Measurements from ENCODE around the gene AUTS2. TPM values are rescaled to one million over a fixed set of nuclear protein-coding genes. Genes with fewer than 3 reads are reported as not detected.

Gene AUTS2
- polyA plus RNA-seq, 1 donor from 2014 or later = 97.3 TPM

- H3K27ac ChIP-seq (ENCODE audit: low read length) = no peak overlapping the region
- no peaks in the 10 kb centered on the region for H3F3A ChIP-seq (ENCODE audit: insufficient read depth, low read length, poor library complexity, severe bottlenecking)
- no peaks in the 10 kb centered on the region for H3K9me3 ChIP-seq (ENCODE audit: low read length)
- no peak overlapping the region for H2AFZ ChIP-seq (ENCODE audit: low read depth, low read length)
- H3K4me2 ChIP-seq (ENCODE audit: low read length) = no peak overlapping the region
- no peaks in the 10 kb centered on the region for H3K27me3 ChIP-seq (ENCODE audit: insufficient read depth, low read depth, low read length)
- TF ChIP-seq RAD21 (conservative IDR thresholded peaks at IDR 0.05) (no peak), SMC3 (conservative IDR thresholded peaks at IDR 0.05; ENCODE audit: poor library complexity) (no peak), REST (IDR thresholded peaks at IDR 0.05; ENCODE audit: borderline replicate concordance) (no peak), EZH2 (IDR thresholded peaks at IDR 0.05; ENCODE audit: borderline replicate concordance, insufficient read depth, low read length, poor library complexity, severe bottlenecking) (no peak), CTCF (IDR thresholded peaks at IDR 0.05; ENCODE audit: poor library complexity, severe bottlenecking) (no peak), MXI1 (conservative IDR thresholded peaks at IDR 0.05; ENCODE audit: poor library complexity, severe bottlenecking) (no peak), POLR2AphosphoS5 (IDR thresholded peaks at IDR 0.05) (no peak), EP300 (conservative IDR thresholded peaks at IDR 0.05; ENCODE audit: poor library complexity, severe bottlenecking) (no peak)
- no peaks in the 10 kb centered on the region for H3K36me3 ChIP-seq (ENCODE audit: insufficient read depth, low read length)
- H3K9ac ChIP-seq (ENCODE audit: low read length) = no peak overlapping the region
- peaks cover 6% of the 10 kb centered on the region for H4K20me1 ChIP-seq (ENCODE audit: insufficient read depth)
- peak overlapping the region; percentile 1 for H3K4me3 ChIP-seq (ENCODE audit: low read length)
- H3K9me2 ChIP-seq (ENCODE audit: insufficient read depth, low read length) = no peaks in the 10 kb centered on the region
- H3K79me2 ChIP-seq (replicated peaks; ENCODE audit: insufficient read depth, low read length) = peaks cover 68% of the 10 kb centered on the region
Observed at GRCh38 chr7:69756235-69756634, 158.0 kb downstream of the AUTS2 start.

- Histone ChIP-seq H3K27me3 (ENCODE audit: insufficient read depth, low read depth, low read length) (no peaks in the 10 kb centered on the region), H3K4me3 (ENCODE audit: low read length) (no peak overlapping the region), H3K36me3 (ENCODE audit: insufficient read depth, low read length) (no peaks in the 10 kb centered on the region), H3K27ac (ENCODE audit: low read length) (no peak overlapping the region), H3K9me3 (ENCODE audit: low read length) (no peaks in the 10 kb centered on the region), H4K20me1 (ENCODE audit: insufficient read depth) (no peaks in the 10 kb centered on the region), H3K79me2 (replicated peaks; ENCODE audit: insufficient read depth, low read length) (peaks cover 63% of the 10 kb centered on the region), H3K9ac (ENCODE audit: low read length) (no peak overlapping the region), H3K4me2 (ENCODE audit: low read length) (no peak overlapping the region), H3F3A (ENCODE audit: insufficient read depth, low read length, poor library complexity, severe bottlenecking) (no peaks in the 10 kb centered on the region), H2AFZ (ENCODE audit: low read depth, low read length) (no peak overlapping the region), H3K9me2 (ENCODE audit: insufficient read depth, low read length) (no peaks in the 10 kb centered on the region)
- no peak for TF ChIP-seq EP300 (conservative IDR thresholded peaks at IDR 0.05; ENCODE audit: poor library complexity, severe bottlenecking)
- no peak for TF ChIP-seq RAD21 (conservative IDR thresholded peaks at IDR 0.05)
- TF ChIP-seq EZH2 (IDR thresholded peaks at IDR 0.05; ENCODE audit: borderline replicate concordance, insufficient read depth, low read length, poor library complexity, severe bottlenecking) = no peak
- TF ChIP-seq POLR2AphosphoS5 (IDR thresholded peaks at IDR 0.05) = no peak
- TF ChIP-seq MXI1 (conservative IDR thresholded peaks at IDR 0.05; ENCODE audit: poor library complexity, severe bottlenecking) = no peak
- TF ChIP-seq REST (IDR thresholded peaks at IDR 0.05; ENCODE audit: borderline replicate concordance) = no peak
- no peak for TF ChIP-seq SMC3 (conservative IDR thresholded peaks at IDR 0.05; ENCODE audit: poor library complexity)
- no peak for TF ChIP-seq CTCF (IDR thresholded peaks at IDR 0.05; ENCODE audit: poor library complexity, severe bottlenecking)
- TF ChIP-seq TAF1 (IDR thresholded peaks at IDR 0.05; ENCODE audit: low read depth) = no peak
Observed at GRCh38 chr7:69757528-69757927, 159.3 kb downstream of the AUTS2 start.
